Ovary (tissue), 9 donors: Measurements from ENCODE around the gene VIPR1. TPM values are rescaled to one million over a fixed set of nuclear protein-coding genes. Genes with fewer than 3 reads are reported as not detected.

Experiments
- DNase-seq, 5 donors: peaks; one replicate each; pipeline ENCODE4 v3.0.0-alpha.2; 2019 to 2020
- H3K27ac ChIP-seq, 2 donors: fragments of 200-600 bp; one replicate each; pipeline versions ENCODE4 v1.5.1 to v1.8.0; 2019 to 2022
- H3K27me3 ChIP-seq: fragments of 200-600 bp; one replicate; pipeline ENCODE4 v1.8.0; 2022
- H3K36me3 ChIP-seq: fragments of 200-600 bp; sonication (generic); one replicate; pipeline ENCODE4 v1.5.1; 2019
- H3K4me1 ChIP-seq: one replicate; pipeline ENCODE4 v1.8.1; 2013; ENCODE audit warnings: mild to moderate bottlenecking, moderate library complexity; ENCODE audit not compliant: insufficient read depth
- H3K4me3 ChIP-seq: fragments of 200-600 bp; sonication (generic); one replicate; pipeline ENCODE4 v1.5.1; 2017
- H3K9me3 ChIP-seq, 2 donors: fragments of 200-600 bp in 1 of 2; sonication (generic) in 1 of 2; one replicate each; pipeline versions ENCODE4 v1.5.1 to v1.8.1; 2013 to 2019; ENCODE audit warnings: mild to moderate bottlenecking in 1 of 2, moderate library complexity in 1 of 2
- EP300 ChIP-seq: sonication (generic); formaldehyde crosslinking; IDR thresholded peaks from one replicate; pipeline ENCODE4 v1.6.1; 2017; ENCODE audit warnings: antibody characterized with exemption
- POLR2A ChIP-seq: fragments of 450-650 bp; IDR thresholded peaks from one replicate; pipeline ENCODE4 v1.6.1; 2017; ENCODE audit warnings: antibody characterized with exemption, mild to moderate bottlenecking, moderate library complexity
- WGBS, 3 donors: extraction: QIAGEN DNeasy Blood & Tissue Kit in 1 of 3; methylation state at CpG; one replicate each; pipeline versions ENCODE4 v1.1.5 to v1.1.7; 2013 to 2017; 5-methylcytosine and 5-hydroxymethylcytosine counted together
- intact Hi-C, 4 donors: fragments of 100-400 bp; cut with DNase I; formaldehyde crosslinking; loops; one replicate each; pipeline versions ENCODE4 v1.11.0 to v1.15.1; 2022 to 2023
- polyA plus RNA-seq, 2 donors: library from polyadenylated mRNA; stranded (reverse); fragments of 200-250 nt in 1 of 2; fragments of 350-450 nt in 1 of 2; fragmentation: Illumina TruSeq in 1 of 2; extraction: RNeasy Lipid Tissue Mini Kit (QIAGEN cat#74804) in 1 of 2; gene quantifications; one replicate each; pipeline ENCODE4 v1.2.3, GENCODE V29; 2013 to 2014
- total RNA-seq, 7 donors: library from RNA; depleted of rRNA in 2 of 7; stranded (reverse); fragments of >200 nt in 2 of 7; fragmentation: NEBNext Ultra II Directional in 3 of 7; extraction: Animal tissue kit (Norgen Biotek cat#: 25700) in 3 of 7; gene quantifications; one replicate each; pipeline versions ENCODE4 v1.1.0 to v1.2.4, GENCODE V29; 2016 to 2023
- TF ChIP-seq, protein P1 (sequence below), 3 donors: fragments of 450-650 bp in 2 of 3; fragments of 200-600 bp in 1 of 3; IDR thresholded peaks; one replicate each; pipeline versions ENCODE4 v1.5.1 to v1.8.0; 2016 to 2022; ENCODE audit warnings: antibody characterized with exemption in 3 of 3, mild to moderate bottlenecking in 1 of 3
- donor health status: DM: no; HTN: no; CAD: no; lungs with moderate emphysema.
- donor health status: DM: no; HTN: no; CAD: no.
- donor health status: Bipolar disorder and iron deficiency.
- donor health status: DM: yes; HTN: yes; CAD: no.
- donor health status: DM: no; HTN: no; CAD: no.
- donor health status: DM: yes; HTN: yes; CAD: no.

Gene VIPR1
- total and polyA plus RNA-seq, 9 donors, result 0.12 to 2.2 (median 0.47) TPM

DNA sequence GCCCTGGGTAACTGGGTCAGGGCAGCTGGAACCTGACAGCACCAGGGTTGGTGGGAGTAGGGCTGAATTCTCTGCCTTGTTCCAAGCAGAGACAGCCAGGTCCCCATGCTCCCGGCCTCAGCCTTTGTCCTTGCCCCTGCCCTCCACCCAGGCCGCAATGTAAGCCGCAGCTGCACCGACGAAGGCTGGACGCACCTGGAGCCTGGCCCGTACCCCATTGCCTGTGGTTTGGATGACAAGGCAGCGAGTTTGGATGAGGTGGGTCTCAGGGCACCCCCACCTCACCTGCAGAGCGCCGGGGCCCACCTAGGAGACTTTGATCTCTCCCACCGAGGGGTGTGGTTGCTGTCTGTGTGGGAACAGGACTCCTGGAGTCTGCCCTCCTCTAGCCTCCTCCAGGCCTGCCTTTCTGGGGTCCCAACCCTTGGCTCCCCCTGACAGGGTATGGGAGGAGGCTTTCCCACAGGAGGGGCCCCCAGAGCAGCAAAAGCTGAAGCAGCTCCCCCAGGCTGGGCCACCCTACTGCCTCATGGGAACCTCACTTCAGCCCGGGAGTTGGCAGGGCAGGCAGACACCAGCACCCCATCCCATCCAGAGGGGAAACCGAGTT is 23.4 kb downstream of the VIPR1 start:
- TF ChIP-seq, protein P1, sequence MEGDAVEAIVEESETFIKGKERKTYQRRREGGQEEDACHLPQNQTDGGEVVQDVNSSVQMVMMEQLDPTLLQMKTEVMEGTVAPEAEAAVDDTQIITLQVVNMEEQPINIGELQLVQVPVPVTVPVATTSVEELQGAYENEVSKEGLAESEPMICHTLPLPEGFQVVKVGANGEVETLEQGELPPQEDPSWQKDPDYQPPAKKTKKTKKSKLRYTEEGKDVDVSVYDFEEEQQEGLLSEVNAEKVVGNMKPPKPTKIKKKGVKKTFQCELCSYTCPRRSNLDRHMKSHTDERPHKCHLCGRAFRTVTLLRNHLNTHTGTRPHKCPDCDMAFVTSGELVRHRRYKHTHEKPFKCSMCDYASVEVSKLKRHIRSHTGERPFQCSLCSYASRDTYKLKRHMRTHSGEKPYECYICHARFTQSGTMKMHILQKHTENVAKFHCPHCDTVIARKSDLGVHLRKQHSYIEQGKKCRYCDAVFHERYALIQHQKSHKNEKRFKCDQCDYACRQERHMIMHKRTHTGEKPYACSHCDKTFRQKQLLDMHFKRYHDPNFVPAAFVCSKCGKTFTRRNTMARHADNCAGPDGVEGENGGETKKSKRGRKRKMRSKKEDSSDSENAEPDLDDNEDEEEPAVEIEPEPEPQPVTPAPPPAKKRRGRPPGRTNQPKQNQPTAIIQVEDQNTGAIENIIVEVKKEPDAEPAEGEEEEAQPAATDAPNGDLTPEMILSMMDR (IDR thresholded peaks at IDR 0.05), result no peak
- TF ChIP-seq EP300 (no peak), POLR2A (no peak)
- Histone ChIP-seq H3K9me3 (no peaks in the 10 kb centered on the region), H3K36me3 (no peaks in the 10 kb centered on the region), H3K27me3 (no peaks in the 10 kb centered on the region), H3K4me3 (no peak overlapping the region), H3K27ac (no peak overlapping the region), H3K4me1 (no peaks in the 10 kb centered on the region)
- intact Hi-C loops, result no loop called here
- DNase-seq, result no peak
- WGBS, 3 donors, result 77 to 90% (median 83%) methylated on average over 13 of the region's 13 CpGs

- no peaks in the 10 kb centered on the region for H3K4me1 ChIP-seq
- no peak overlapping the region for H3K27ac ChIP-seq
- H3K36me3 ChIP-seq, result no peaks in the 10 kb centered on the region
- H3K9me3 ChIP-seq, result no peaks in the 10 kb centered on the region
- H3K4me3 ChIP-seq, result no peak overlapping the region
- WGBS, 3 donors, result 76 to 81% (median 81%) methylated on average over 15 of the region's 15 CpGs
- intact Hi-C loops, result no loop called here
- TF ChIP-seq EP300, result no peak
- H3K27me3 ChIP-seq, result no peaks in the 10 kb centered on the region
- no peak for DNase-seq
These were observed 24.3 kb downstream of the VIPR1 start for GRCh38 chr3:42526616-42527367.

GRCh38 chr3:42527368-42527917 is 25.0 kb downstream of the VIPR1 start:
- Histone ChIP-seq H3K27ac (no peak overlapping the region), H3K36me3 (no peaks in the 10 kb centered on the region), H3K4me3 (no peak overlapping the region), H3K4me1 (no peaks in the 10 kb centered on the region), H3K27me3 (no peaks in the 10 kb centered on the region), H3K9me3 (no peaks in the 10 kb centered on the region)
- intact Hi-C loops, result no loop called here
- TF ChIP-seq POLR2A (no peak), EP300 (no peak)
- TF ChIP-seq, protein P1 (IDR thresholded peaks at IDR 0.05), result no peak
- WGBS, 3 donors, result 89 to 96% (median 94%) methylated on average over 11 of the region's 11 CpGs
- no peak for DNase-seq

DNA sequence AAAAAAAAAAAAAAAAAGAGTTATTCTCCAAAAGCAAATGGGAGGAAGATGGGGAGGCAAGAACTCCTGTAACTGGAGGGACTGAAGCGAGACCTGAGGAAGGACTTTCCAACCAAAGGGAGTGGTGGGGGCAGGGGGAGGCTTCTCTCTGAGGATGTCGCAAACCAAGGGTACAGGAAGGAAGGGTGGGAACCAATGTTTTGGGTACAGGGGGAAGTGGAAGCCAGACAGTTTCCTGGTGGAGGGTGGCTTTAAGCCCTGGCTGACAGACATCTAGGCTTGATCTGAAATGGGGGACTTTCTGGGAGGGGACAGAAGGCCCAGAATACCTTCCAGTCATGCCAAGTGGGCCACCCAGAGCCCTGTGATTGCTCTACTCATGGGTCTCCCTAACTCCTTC is 27.0 kb downstream of the VIPR1 start:
- H3K4me1 ChIP-seq, result no peaks in the 10 kb centered on the region
- H3K4me3 ChIP-seq, result no peak overlapping the region
- H3K27me3 ChIP-seq, result no peaks in the 10 kb centered on the region
- intact Hi-C loops, result no loop called here
- H3K27ac ChIP-seq, result no peak overlapping the region
- DNase-seq, result no peak
- H3K36me3 ChIP-seq, result no peaks in the 10 kb centered on the region
- WGBS, 3 donors, result 90 to 99% (median 95%) methylated on average over 2 of the region's 2 CpGs
- no peaks in the 10 kb centered on the region for H3K9me3 ChIP-seq
- TF ChIP-seq, protein P1 (IDR thresholded peaks at IDR 0.05), result no peak
- TF ChIP-seq EP300 (no peak), POLR2A (no peak)

DNA sequence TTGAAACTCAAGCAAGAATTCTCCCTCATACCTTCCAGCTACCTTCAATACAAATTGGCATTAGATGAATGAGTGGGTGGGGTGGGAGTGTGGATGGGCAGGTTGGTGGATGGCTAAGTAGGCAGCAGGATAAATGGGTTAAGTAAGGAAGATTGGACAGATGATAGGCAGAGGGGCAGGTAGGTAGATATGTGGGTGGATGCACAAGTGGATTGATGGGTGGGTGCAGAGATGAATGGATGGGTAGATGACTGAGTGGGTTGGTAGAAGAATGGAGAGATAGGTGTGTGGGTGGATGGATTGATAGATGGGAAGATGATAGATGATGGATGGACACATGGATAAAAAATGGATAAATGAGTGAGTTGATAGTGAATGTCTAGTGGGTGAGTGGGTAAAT is 27.6 kb downstream of the VIPR1 start:
- Histone ChIP-seq H3K36me3 (no peaks in the 10 kb centered on the region), H3K9me3 (no peaks in the 10 kb centered on the region), H3K27ac (no peak overlapping the region), H3K27me3 (no peaks in the 10 kb centered on the region), H3K4me1 (no peaks in the 10 kb centered on the region), H3K4me3 (no peak overlapping the region)
- TF ChIP-seq POLR2A, result no peak
- TF ChIP-seq, protein P1 (IDR thresholded peaks at IDR 0.05), result no peak
- TF ChIP-seq EP300, result no peak
- no peak for DNase-seq
- intact Hi-C loops, result no loop called here
